LNCaP clone FGC (cell line): ENCODE data around the gene ZNF28.

ENCODE experiments used
- DNase-seq: peaks from one replicate; pipeline ENCODE4 v3.0.0-alpha.2; 2011; ENCODE audit warnings: low read depth
- H3K4me3 ChIP-seq: 2 replicates; pipeline ENCODE4 v1.5.1; 2011; ENCODE audit warnings: mild to moderate bottlenecking, low read depth, low read length, control low read depth
- TF ChIP-seq, protein P1 (sequence below): IDR thresholded peaks from 2 replicates; pipeline ENCODE4 v1.5.1; 2012; ENCODE audit warnings: mild to moderate bottlenecking; ENCODE audit not compliant: control insufficient read depth, insufficient read depth; ENCODE audit errors: extremely low read depth

ZNF28 gene

DNA sequence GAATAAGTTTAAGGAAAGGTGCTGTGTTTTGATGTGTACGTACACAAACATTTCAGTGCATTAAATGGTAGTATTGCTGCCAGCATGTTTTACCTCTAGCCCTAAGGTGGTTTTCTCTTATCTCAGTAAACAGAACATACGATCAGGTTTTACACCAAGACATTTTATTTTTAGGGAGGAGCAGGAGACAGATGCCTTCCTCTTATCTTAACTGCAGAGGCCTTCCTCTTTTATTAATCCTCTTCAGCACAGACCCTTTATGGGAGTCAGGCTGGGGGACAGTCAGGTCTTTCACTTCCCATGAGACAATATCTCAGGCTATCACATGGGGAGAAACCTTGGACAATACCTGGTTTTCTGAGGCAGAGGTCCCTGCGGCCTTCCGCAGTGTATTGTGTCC is 71.7 kb downstream of the ZNF28 start:
- TF ChIP-seq, protein P1, sequence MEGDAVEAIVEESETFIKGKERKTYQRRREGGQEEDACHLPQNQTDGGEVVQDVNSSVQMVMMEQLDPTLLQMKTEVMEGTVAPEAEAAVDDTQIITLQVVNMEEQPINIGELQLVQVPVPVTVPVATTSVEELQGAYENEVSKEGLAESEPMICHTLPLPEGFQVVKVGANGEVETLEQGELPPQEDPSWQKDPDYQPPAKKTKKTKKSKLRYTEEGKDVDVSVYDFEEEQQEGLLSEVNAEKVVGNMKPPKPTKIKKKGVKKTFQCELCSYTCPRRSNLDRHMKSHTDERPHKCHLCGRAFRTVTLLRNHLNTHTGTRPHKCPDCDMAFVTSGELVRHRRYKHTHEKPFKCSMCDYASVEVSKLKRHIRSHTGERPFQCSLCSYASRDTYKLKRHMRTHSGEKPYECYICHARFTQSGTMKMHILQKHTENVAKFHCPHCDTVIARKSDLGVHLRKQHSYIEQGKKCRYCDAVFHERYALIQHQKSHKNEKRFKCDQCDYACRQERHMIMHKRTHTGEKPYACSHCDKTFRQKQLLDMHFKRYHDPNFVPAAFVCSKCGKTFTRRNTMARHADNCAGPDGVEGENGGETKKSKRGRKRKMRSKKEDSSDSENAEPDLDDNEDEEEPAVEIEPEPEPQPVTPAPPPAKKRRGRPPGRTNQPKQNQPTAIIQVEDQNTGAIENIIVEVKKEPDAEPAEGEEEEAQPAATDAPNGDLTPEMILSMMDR = no peak
- H3K4me3 ChIP-seq = no peak overlapping the region
- DNase-seq = no peak

DNA sequence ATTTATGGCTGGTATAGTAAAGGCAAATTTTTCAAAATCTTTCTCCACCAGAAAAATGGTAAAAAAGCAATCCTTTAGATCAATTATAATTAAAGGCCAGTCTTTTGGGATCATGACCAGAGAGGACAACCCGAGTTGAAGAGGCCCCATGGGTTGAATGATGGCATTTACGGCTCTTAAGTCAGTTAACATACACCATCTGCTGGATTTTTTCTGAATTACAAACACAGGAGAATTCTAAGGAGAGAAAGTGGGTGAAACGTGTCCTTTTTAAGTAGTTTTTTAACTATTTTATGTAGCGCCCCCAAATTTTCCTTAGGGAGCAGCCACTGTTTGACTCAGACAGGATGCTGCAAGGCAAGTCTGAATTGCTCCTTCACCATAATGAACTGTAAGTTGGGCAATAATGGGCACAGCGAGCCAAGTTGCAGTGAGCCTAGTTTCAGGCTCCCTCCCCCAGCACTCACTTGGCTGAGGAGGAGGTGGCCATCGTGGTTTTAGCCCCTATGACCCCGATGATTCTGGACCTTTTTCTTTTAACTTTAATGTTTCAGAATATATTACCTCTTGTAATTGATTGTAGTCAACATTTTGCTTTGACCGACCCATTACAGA is 73.0 kb downstream of the ZNF28 start:
- H3K4me3 ChIP-seq = no peak overlapping the region
- TF ChIP-seq, protein P1 = no peak
- no peak for DNase-seq
